GM23248 (cell line): ENCODE data around the gene EGFLAM.

ENCODE experiments used
- EZH2 ChIP-seq: fragments of 200-600 bp; sonication (generic); IDR thresholded peaks from 2 replicates; pipeline ENCODE4 v1.6.1; 2018; ENCODE audit warnings: antibody characterized with exemption, mild to moderate bottlenecking; ENCODE audit not compliant: insufficient read depth, poor library complexity, severe bottlenecking
- EZH2phosphoT487 ChIP-seq: fragments of 200-600 bp; sonication (generic); IDR thresholded peaks from 2 replicates; pipeline ENCODE4 v1.6.1; 2018; ENCODE audit warnings: antibody characterized with exemption, moderate library complexity, mild to moderate bottlenecking, low read depth; ENCODE audit not compliant: insufficient read depth

DNA sequence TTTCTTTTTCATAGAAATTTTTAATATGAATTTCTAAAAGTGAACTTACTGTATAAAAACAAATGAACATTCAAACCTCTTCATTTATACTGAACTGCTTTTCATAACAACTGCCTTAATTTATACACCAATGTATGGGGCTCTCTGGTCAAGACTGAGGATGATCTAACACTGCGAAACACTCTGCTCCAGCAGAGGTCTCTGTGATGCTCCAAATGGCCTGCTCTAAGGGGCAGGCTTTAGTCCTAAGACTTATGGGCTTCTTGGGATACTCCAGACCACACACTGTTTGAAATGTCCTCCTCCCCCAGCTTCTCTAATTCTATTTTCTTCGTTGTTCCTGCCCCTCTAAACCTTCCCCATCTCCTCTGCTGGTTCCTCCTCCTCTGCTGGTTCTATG, 239.6 kb downstream of the EGFLAM start:
- TF ChIP-seq EZH2 (no peak), EZH2phosphoT487 (no peak)
